ENCODE measurements around the gene ARHGAP15. TPM values are rescaled to one million over a fixed set of nuclear protein-coding genes. Genes with fewer than 3 reads are reported as not detected.

Gene ARHGAP15
- total RNA-seq, 1 donor from 2014 or later = 18.5 TPM

- Histone ChIP-seq H3K4me1 (no peaks in the 10 kb centered on the region), H3K9me3 (no peaks in the 10 kb centered on the region), H3K27me3 (ENCODE audit: low read depth) (no peaks in the 10 kb centered on the region), H3K4me3 (no peak overlapping the region), H3K36me3 (no peaks in the 10 kb centered on the region), H3K27ac (no peak overlapping the region)
- no peak for ATAC-seq
- no peak for DNase-seq
- no peak for TF ChIP-seq CTCF (IDR thresholded peaks at IDR 0.05)
- intact Hi-C loops (cut with DNase I) = no loop called here
Measured at GRCh38 chr2:143223556-143223955, 94.3 kb downstream of the ARHGAP15 start.

- H3K4me1 ChIP-seq = no peaks in the 10 kb centered on the region
Measured at GRCh38 chr2:143225931-143226330, 96.7 kb downstream of the ARHGAP15 start.

GRCh38 chr2:143226714-143227541 is 97.7 kb downstream of the ARHGAP15 start:
- intact Hi-C loops (cut with DNase I) = no loop called here

More at GRCh38 chr2:143225931-143226330, 96.7 kb downstream of the ARHGAP15 start:
- H3K9me3 ChIP-seq = no peaks in the 10 kb centered on the region
- ATAC-seq = no peak
- H3K27ac ChIP-seq = no peak overlapping the region
- no peaks in the 10 kb centered on the region for H3K36me3 ChIP-seq
- no peak for DNase-seq
- H3K27me3 ChIP-seq (ENCODE audit: low read depth) = no peaks in the 10 kb centered on the region
- intact Hi-C loops (cut with DNase I) = no loop called here
- no peak for TF ChIP-seq CTCF (IDR thresholded peaks at IDR 0.05)
- no peak overlapping the region for H3K4me3 ChIP-seq

GRCh38 chr2:143229411-143229810 is 100.2 kb downstream of the ARHGAP15 start:
- ATAC-seq (no peak), DNase-seq (no peak)
- intact Hi-C loops (cut with DNase I) = no loop called here

More at GRCh38 chr2:143226714-143227541, 97.7 kb downstream of the ARHGAP15 start:
- H3K27ac ChIP-seq = no peak overlapping the region
- TF ChIP-seq CTCF (IDR thresholded peaks at IDR 0.05) = no peak
- H3K4me3 ChIP-seq = no peak overlapping the region
- H3K9me3 ChIP-seq = no peaks in the 10 kb centered on the region
- ATAC-seq (no peak), DNase-seq (no peak)
- H3K4me1 ChIP-seq = no peaks in the 10 kb centered on the region
- no peaks in the 10 kb centered on the region for H3K36me3 ChIP-seq
- no peaks in the 10 kb centered on the region for H3K27me3 ChIP-seq (ENCODE audit: low read depth)

GRCh38 chr2:143229952-143230351 is 100.7 kb downstream of the ARHGAP15 start:
- H3K4me1 ChIP-seq = no peaks in the 10 kb centered on the region
- TF ChIP-seq CTCF (IDR thresholded peaks at IDR 0.05) = no peak
- no peak for ATAC-seq
- no peaks in the 10 kb centered on the region for H3K27me3 ChIP-seq (ENCODE audit: low read depth)
- intact Hi-C loops (cut with DNase I) = no loop called here
- peaks cover 10% of the 10 kb centered on the region for H3K9me3 ChIP-seq
- no peak overlapping the region for H3K27ac ChIP-seq
- H3K36me3 ChIP-seq = no peaks in the 10 kb centered on the region
- no peak overlapping the region for H3K4me3 ChIP-seq
- no peak for DNase-seq

More at GRCh38 chr2:143229411-143229810, 100.2 kb downstream of the ARHGAP15 start:
- Histone ChIP-seq H3K4me1 (no peaks in the 10 kb centered on the region), H3K27me3 (ENCODE audit: low read depth) (no peaks in the 10 kb centered on the region), H3K4me3 (no peak overlapping the region), H3K27ac (no peak overlapping the region), H3K9me3 (peaks cover 10% of the 10 kb centered on the region), H3K36me3 (no peaks in the 10 kb centered on the region)
- no peak for TF ChIP-seq CTCF (IDR thresholded peaks at IDR 0.05)

All from lower lobe of right lung (tissue), 2 donors.